Choroid plexus epithelial cell (primary cell): ENCODE results near the gene CAB39L.

Experiments used
- DNase-seq: peaks from one replicate; pipeline ENCODE4 v3.0.0-alpha.2; 2010; ENCODE audit warnings: low read depth
- H3K4me3 ChIP-seq: 2 replicates; pipeline ENCODE4 v1.5.1; 2011; ENCODE audit warnings: low read depth, mild to moderate bottlenecking, control low read depth, low read length, moderate library complexity
- CTCF ChIP-seq: conservative IDR thresholded peaks from 2 replicates; pipeline ENCODE4 v1.5.1; 2011; ENCODE audit warnings: low read depth, mild to moderate bottlenecking, control low read depth, inconsistent platforms, low read length, moderate library complexity

The CAB39L gene

GRCh38 chr13:49303533-49304252 is 140.2 kb downstream of the CAB39L start:
- no peak for DNase-seq
- no peak for TF ChIP-seq CTCF
- no peak overlapping the region for H3K4me3 ChIP-seq

- no peak for TF ChIP-seq CTCF
- no peak overlapping the region for H3K4me3 ChIP-seq
These were observed 141.0 kb downstream of the CAB39L start for GRCh38 chr13:49302817-49303216.

GRCh38 chr13:49302222-49302621 is 141.6 kb downstream of the CAB39L start:
- DNase-seq, result no peak
- H3K4me3 ChIP-seq, result no peak overlapping the region
- TF ChIP-seq CTCF, result no peak

More at GRCh38 chr13:49302817-49303216, 141.0 kb downstream of the CAB39L start:
- DNase-seq, result no peak

- TF ChIP-seq CTCF, result peak; percentile 84
- peak; percentile 85 for DNase-seq
- peak overlapping the region; percentile 50 for H3K4me3 ChIP-seq
These were observed 142.9 kb downstream of the CAB39L start for GRCh38 chr13:49300739-49301589.

- H3K4me3 ChIP-seq, result no peak overlapping the region
- DNase-seq, result no peak
- no peak for TF ChIP-seq CTCF
These were observed 143.6 kb downstream of the CAB39L start for GRCh38 chr13:49300276-49300675.

GRCh38 chr13:49298903-49299605 is 144.8 kb downstream of the CAB39L start:
- DNase-seq, result no peak
- TF ChIP-seq CTCF, result no peak
- no peak overlapping the region for H3K4me3 ChIP-seq
